Stimulated activated CD8-positive, alpha-beta memory T cell treated with anti-CD3 and anti-CD28 coated beads, Interleukin-4, amount 100 ng/mL, for 1 hour (primary cell): ENCODE results near the gene CCBE1.
"Not testable (repeated sequence)": the region's sequence is repeated elsewhere in the genome, so short reads cannot be mapped to it uniquely, and the experiment has no call there.

Experiments used
- DNase-seq, 2 donors: peaks; one replicate each; pipeline ENCODE4 v3.0.0-alpha.2; 2020; ENCODE audit warnings: low read depth in 2 of 2, low spot score in 1 of 2

Gene CCBE1

GRCh38 chr18:59697236-59697932 lies at the start of gene CCBE1:
Gene CCBE1, minus strand, starts transcription at chr18:59697423.
- DNase-seq = no peak

- DNase-seq = no peak
Measured at GRCh38 chr18:59744271-59744721, 47.1 kb upstream of the CCBE1 start.

GRCh38 chr18:59743566-59743965 lies 46.3 kb upstream of the CCBE1 start:
- no peak for DNase-seq

DNA sequence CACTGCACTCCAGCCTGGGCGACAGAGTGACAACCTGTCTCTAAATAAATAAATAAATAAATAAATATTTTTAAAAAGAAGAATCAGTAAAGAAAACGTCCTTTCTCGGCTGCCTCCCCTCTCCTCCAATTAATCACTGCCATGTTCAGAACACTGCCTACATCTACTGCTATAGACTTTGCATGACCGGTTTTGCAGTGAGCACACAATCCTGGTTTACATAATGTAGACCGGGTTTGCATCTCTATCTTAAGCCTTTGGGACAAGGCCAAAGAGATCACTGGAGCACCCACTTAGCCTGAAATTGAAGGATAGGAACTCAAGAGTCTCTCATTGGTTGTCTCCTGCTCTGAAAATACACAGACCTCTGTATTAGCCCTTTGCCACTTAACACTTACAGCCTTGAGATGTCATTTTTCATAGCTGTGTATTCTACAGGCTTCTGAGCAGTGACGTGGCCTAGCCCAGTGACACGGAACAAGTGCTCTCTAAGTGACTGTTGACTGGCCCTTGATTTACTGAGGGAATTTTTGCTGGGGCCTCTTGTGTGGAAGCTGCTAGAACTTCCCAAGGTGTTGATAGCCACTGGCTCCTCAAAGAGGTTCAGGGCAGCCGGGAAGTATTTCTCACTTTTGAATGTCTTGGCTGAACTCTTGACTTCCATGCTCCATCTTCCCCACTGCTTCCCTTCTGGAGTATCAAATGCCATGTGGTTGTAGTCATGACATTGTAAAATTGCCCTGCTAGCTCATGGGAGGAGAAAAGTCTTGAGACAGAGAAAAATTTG lies 45.3 kb upstream of the CCBE1 start:
- no peak for DNase-seq

DNA sequence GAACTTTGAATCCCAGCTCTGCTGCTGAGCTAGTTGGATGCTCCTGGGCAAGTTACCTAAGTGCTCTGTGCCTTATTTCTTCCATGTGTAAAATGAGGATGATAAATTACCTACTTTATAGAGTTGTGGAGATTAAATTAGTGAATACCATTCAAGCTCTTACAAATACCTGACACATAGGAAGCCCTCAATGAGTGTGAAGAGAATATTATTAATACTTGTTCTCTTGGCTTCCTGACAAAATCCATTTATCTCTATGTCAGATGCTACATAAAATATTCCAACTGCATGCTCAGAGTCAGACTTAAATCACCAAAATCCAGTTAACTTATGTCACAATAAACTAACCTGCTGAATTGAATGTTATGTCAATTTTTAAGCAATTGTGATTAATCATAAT lies 42.9 kb upstream of the CCBE1 start:
- DNase-seq = no peak

GRCh38 chr18:59737776-59738300 lies 40.6 kb upstream of the CCBE1 start:
- no peak for DNase-seq

DNA sequence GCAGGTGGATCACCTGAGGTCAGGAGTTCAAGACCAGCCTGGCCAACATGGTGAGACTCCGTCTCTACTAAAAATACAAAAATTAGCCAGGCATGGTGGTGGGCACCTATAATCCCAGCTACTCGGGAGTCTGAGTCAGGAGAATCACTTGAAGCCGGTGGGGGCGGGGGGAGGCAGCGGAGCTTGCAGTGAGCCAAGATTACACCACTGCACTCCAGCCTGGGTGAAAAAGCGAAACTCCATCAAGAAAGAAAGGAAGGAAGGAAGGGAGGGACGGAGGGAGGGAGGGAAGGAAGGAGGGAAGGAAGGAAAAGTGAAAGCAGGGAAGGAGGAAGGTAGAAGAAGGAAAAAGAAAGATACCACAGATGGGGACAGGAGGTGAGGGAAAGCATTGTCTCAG lies 40.1 kb upstream of the CCBE1 start:
- not testable (repeated sequence) for DNase-seq

DNA sequence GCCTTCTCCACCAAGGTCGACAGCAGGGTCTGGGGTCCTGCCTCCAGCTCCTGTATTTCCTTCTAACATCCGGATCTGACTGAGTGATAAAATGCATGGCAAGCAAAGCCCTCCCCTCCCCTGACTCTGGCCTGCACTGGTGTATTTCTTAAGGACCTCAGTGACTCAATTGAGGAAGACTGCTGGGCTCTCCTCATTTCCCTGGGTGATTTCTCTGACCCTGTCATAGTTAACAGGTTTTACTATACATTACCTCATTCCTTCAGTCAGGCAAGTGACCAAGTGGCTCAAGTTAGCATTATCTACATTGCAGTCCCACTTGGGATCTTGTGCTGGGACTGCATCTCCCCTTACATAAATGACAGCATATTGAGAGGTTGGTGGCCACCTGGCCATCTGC lies 38.8 kb upstream of the CCBE1 start:
- no peak for DNase-seq

DNA sequence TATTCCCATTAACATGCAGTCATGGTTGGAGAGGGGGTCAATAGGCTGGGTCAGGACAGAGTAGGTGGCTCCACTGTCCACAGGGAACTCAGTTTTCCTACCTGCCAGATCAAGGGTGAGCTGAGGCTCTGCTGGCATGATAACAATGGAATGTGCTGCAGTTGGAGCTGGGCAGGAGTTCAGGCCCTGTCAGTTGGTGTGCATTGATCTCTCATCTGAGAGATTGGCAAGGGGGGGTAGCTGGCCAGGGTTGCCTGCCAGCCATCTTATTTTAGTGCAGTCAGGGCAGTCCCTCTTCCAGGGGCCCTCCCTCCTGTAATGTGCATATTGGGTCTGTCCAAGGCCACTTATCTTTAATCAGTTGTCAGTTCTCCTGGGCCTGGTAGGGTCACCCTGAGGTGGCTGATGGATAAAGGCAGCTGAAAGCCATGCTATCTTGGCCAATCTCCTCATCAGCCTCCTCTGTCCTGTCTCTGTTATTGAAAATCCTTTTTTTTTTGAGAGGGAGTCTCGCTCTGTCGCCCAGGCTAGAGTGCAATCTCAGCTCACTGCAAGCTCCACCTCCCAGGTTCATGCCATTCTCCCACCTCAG lies 38.1 kb upstream of the CCBE1 start:
- no peak for DNase-seq

- no peak for DNase-seq
Measured at GRCh38 chr18:59733421-59733820, 36.2 kb upstream of the CCBE1 start.

GRCh38 chr18:59730896-59731295 lies 33.7 kb upstream of the CCBE1 start:
- no peak for DNase-seq

GRCh38 chr18:59729781-59730180 lies 32.6 kb upstream of the CCBE1 start:
- DNase-seq = no peak

DNA sequence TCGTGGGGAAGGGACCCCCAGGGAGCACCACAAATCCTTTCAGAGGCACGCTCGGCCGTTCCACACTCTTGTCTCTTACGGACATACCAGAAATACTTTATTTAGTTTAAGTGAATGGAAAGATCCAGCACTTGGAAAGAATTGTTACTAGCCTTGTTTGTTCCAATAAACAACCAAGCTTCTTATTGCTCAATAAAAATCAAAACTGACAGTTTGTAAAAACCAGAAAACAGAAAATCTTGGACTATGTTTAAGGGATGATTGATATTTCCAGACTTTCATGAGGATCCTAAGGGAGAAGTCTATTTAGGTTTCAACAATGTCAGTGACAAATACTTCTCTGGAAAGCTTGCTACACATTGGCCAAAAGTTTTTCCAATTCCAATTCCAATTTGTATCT lies 31.6 kb upstream of the CCBE1 start:
- DNase-seq = no peak

- no peak for DNase-seq
Measured at GRCh38 chr18:59725142-59725541, 27.9 kb upstream of the CCBE1 start.

GRCh38 chr18:59724103-59724502 lies 26.9 kb upstream of the CCBE1 start:
- DNase-seq = no peak

DNA sequence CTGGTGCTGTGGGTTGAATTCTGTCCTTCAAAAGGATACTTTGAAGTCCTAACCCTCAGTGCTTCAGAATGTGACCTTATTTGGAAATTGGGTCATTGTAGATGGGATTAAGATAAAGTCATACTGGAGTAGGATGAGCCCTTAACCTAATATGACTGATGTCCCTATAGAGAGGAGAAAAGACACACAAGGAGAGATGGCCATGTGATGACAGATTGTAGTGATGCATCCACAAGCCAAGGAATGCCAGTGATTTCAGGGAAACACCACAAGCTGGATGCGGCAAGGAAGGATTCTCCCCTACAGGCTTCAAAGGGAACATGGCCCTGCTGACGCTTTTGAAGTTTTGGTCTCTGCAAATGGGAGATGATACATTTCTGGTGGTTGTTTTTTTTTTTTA lies 24.7 kb upstream of the CCBE1 start:
- DNase-seq = no peak

GRCh38 chr18:59721211-59721610 lies 24.0 kb upstream of the CCBE1 start:
- DNase-seq = no peak

- no peak for DNase-seq
Measured at GRCh38 chr18:59719544-59720181, 22.4 kb upstream of the CCBE1 start.

GRCh38 chr18:59718464-59719157 lies 21.4 kb upstream of the CCBE1 start:
- DNase-seq = no peak

DNA sequence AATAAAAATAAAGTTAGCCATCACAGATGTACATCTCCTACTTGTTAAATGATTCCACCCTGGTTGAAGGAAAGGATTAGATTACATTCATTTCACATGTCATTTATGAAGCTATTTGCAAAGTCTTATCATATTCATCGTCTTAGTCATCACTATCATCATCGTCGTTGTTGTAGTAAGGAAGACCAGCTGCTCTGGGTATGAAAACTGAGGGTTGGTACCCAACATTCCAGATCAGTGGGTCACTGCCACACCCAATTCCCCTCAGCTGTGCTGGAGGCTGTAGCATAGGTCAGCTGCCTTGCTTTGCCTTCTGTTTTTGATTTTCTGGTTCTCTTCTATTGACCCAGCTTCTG lies 20.9 kb upstream of the CCBE1 start:
- no peak for DNase-seq

- DNase-seq = no peak
Measured at GRCh38 chr18:59717291-59717690, 20.1 kb upstream of the CCBE1 start.
